ENCODE data around the gene DENND1A. TPM values are rescaled to one million over a fixed set of nuclear protein-coding genes. Genes with fewer than 3 reads are reported as not detected.

Gene DENND1A
- total RNA-seq, 1 experiment from 2014 or later: 19.7 TPM

DNA sequence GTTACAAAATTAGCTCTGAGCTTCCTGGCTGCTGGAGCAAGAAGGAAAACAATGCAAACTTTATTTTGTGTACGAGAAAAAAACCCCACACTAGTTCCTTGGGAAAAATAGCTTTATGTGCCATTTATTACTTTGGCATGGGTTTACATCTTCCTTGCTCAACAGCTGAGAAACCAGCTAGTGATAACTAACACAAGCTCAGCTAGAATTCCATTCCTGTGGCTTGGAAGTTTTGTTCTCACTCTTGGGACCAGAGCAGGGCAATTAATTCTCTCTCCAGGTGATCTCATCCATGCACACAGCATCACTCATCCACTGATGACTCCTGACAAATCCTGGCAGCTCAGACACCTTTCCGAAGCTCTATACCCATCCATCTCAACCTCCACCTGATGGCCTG is 469.8 kb downstream of the DENND1A start:
- Histone ChIP-seq H3K27ac (ENCODE audit: low read length) (no peak overlapping the region), H3K27me3 (ENCODE audit: control insufficient read depth, insufficient read depth, low read length) (no peaks in the 10 kb centered on the region), H3K4me3 (ENCODE audit: low read depth in 2 of 2, low read length in 2 of 2) (no peak overlapping the region), H3K9me3 (ENCODE audit: control insufficient read depth, insufficient read depth, low read depth, low read length) (no peaks in the 10 kb centered on the region), H3K4me1 (ENCODE audit: control insufficient read depth, insufficient read depth, low read length) (no peaks in the 10 kb centered on the region), H3K36me3 (ENCODE audit: control insufficient read depth, insufficient read depth, low read length) (no peaks in the 10 kb centered on the region)
- in situ Hi-C loops (cut with HindIII; ENCODE audit: low pct_unique_long_range_greater_than_20kb, low sequenced_read_pairs): no loop called here
- no TSS peak for BruUV-seq (replicated peaks)
- CTCF ChIA-PET: no interaction called here
- POLR2A ChIA-PET: interaction anchor here (0.7 kb wide), 1 partner anchor 41 kb away, joined by 23 read pairs; no protein-coding TSS in a partner anchor
- intact Hi-C loops (cut with micrococcal nuclease; ENCODE audit: unreplicated experiment): no loop called here
- no peak for ATAC-seq
- no peak for DNase-seq (ENCODE audit: low read depth, low spot score)
- TF ChIP-seq POLR2AphosphoS5 (IDR thresholded peaks at IDR 0.05; ENCODE audit: low read depth, low read length): no peak
- TF ChIP-seq, protein P1, sequence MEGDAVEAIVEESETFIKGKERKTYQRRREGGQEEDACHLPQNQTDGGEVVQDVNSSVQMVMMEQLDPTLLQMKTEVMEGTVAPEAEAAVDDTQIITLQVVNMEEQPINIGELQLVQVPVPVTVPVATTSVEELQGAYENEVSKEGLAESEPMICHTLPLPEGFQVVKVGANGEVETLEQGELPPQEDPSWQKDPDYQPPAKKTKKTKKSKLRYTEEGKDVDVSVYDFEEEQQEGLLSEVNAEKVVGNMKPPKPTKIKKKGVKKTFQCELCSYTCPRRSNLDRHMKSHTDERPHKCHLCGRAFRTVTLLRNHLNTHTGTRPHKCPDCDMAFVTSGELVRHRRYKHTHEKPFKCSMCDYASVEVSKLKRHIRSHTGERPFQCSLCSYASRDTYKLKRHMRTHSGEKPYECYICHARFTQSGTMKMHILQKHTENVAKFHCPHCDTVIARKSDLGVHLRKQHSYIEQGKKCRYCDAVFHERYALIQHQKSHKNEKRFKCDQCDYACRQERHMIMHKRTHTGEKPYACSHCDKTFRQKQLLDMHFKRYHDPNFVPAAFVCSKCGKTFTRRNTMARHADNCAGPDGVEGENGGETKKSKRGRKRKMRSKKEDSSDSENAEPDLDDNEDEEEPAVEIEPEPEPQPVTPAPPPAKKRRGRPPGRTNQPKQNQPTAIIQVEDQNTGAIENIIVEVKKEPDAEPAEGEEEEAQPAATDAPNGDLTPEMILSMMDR (IDR thresholded peaks at IDR 0.05): no peak
- TF ChIP-seq, protein P2, sequence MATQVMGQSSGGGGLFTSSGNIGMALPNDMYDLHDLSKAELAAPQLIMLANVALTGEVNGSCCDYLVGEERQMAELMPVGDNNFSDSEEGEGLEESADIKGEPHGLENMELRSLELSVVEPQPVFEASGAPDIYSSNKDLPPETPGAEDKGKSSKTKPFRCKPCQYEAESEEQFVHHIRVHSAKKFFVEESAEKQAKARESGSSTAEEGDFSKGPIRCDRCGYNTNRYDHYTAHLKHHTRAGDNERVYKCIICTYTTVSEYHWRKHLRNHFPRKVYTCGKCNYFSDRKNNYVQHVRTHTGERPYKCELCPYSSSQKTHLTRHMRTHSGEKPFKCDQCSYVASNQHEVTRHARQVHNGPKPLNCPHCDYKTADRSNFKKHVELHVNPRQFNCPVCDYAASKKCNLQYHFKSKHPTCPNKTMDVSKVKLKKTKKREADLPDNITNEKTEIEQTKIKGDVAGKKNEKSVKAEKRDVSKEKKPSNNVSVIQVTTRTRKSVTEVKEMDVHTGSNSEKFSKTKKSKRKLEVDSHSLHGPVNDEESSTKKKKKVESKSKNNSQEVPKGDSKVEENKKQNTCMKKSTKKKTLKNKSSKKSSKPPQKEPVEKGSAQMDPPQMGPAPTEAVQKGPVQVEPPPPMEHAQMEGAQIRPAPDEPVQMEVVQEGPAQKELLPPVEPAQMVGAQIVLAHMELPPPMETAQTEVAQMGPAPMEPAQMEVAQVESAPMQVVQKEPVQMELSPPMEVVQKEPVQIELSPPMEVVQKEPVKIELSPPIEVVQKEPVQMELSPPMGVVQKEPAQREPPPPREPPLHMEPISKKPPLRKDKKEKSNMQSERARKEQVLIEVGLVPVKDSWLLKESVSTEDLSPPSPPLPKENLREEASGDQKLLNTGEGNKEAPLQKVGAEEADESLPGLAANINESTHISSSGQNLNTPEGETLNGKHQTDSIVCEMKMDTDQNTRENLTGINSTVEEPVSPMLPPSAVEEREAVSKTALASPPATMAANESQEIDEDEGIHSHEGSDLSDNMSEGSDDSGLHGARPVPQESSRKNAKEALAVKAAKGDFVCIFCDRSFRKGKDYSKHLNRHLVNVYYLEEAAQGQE (IDR thresholded peaks at IDR 0.05; ENCODE audit: insufficient read depth in 1 of 2, low read depth in 2 of 2, low read length in 1 of 2): no peak
- no peak for TF ChIP-seq TCF7L2 (IDR thresholded peaks at IDR 0.05; ENCODE audit: low read depth, low read length)
- no peak for TF ChIP-seq SIN3A (IDR thresholded peaks at IDR 0.05; ENCODE audit: borderline replicate concordance, insufficient read depth, low read depth, low read length)

DNA sequence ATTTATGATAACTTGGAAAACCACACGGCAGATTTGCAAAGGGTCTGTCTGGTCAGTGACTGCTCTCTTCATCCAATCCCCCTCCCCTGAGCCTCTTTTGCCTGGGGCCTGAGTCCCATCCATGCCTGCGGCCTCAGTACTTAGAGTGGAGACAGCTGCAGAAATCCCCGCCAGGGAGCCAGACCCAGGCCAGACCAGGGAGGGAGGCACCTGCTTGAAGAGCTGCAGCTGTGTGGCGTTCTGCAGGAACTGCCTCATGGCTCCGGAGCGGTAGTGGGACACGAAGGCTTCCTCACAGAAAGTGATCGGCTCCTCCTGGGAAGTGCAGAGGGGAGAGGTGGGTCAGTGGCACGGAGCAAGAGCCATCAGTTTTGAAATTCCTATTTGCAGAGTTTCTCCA is 472.3 kb downstream of the DENND1A start:
- Histone ChIP-seq H3K4me3 (ENCODE audit: low read depth in 2 of 2, low read length in 2 of 2) (no peak overlapping the region), H3K27me3 (ENCODE audit: control insufficient read depth, insufficient read depth, low read length) (no peaks in the 10 kb centered on the region), H3K36me3 (ENCODE audit: control insufficient read depth, insufficient read depth, low read length) (no peaks in the 10 kb centered on the region), H3K9me3 (ENCODE audit: control insufficient read depth, insufficient read depth, low read depth, low read length) (no peaks in the 10 kb centered on the region), H3K4me1 (ENCODE audit: control insufficient read depth, insufficient read depth, low read length) (no peaks in the 10 kb centered on the region), H3K27ac (ENCODE audit: low read length) (no peak overlapping the region)
- in situ Hi-C loops (cut with HindIII; ENCODE audit: low pct_unique_long_range_greater_than_20kb, low sequenced_read_pairs): no loop called here
- CTCF ChIA-PET: no interaction called here
- intact Hi-C loops (cut with micrococcal nuclease; ENCODE audit: unreplicated experiment): no loop called here
- TF ChIP-seq, protein P1 (IDR thresholded peaks at IDR 0.05): no peak
- TF ChIP-seq TCF7L2 (IDR thresholded peaks at IDR 0.05; ENCODE audit: low read depth, low read length) (no peak), POLR2AphosphoS5 (IDR thresholded peaks at IDR 0.05; ENCODE audit: low read depth, low read length) (no peak), SIN3A (IDR thresholded peaks at IDR 0.05; ENCODE audit: borderline replicate concordance, insufficient read depth, low read depth, low read length) (no peak)
- TF ChIP-seq, protein P2 (IDR thresholded peaks at IDR 0.05; ENCODE audit: insufficient read depth in 1 of 2, low read depth in 2 of 2, low read length in 1 of 2): no peak
- DNase-seq (ENCODE audit: low read depth, low spot score) (no peak), ATAC-seq (no peak)
- POLR2A ChIA-PET: no interaction called here
- BruUV-seq (replicated peaks): no TSS peak
